NCI-H1694 (cell line): ENCODE measurements around the gene CDH18.

ENCODE experiments used
- DNase-seq: peaks from one replicate; lab custom pipeline; 2025; lab: John Stamatoyannopoulos, UW

CDH18 gene

DNA sequence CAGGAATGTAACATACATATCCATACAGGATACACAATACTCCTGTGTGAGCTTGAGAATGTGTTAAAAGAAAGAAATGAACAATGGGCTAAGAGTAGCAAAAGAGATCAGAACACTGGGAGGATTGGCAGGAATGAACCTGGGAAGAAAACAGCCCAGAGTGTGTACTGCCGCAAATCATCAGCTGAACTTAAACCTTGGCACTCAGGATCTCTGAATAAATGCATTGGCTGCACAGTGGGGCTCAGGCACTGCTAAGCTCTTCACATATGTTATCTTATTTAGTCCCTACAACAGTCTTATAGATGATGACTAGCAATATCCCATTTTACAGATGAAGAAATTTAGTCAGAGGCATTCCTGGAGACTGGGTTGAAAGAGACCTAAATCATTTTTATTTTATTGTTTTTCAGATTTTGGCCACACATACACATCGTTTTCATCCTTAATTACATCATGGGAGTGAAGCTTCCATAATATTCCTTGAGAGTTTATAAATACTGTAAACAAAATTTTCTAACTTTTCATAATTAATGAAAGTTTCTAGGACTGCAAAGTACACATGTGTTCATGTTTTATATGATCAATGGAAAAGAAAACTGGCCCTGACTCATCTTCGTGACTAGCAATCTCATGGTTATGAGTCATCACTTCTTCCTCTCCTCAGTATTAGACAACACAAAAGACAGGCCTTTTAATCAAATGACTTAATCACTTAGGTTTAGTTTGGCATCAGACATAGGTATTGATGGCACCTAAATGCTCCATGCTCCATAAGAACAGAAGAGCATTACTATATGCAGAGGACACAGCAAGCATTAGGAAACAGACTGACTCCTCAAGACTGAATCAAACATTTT is 59.2 kb downstream of the CDH18 start:
- DNase-seq: no peak

DNA sequence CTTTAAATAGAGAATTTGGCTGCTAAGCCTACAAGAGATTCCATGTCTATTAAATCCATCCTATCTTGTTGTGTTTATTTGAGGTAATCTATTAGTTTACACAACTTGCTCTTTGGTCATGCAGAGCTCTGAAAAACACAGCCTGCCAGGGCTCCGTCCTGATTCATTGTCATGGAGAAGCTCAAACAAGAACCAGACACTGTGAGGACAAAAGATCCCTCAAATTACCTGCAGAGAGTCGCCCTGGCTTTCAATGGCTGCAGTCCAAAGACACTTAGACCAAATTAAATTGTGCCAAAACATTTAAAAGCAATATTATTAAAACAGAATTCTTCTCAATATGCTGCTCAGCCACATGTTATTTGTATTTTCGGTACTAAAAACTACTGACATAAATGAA is 60.1 kb downstream of the CDH18 start:
- DNase-seq: no peak

DNA sequence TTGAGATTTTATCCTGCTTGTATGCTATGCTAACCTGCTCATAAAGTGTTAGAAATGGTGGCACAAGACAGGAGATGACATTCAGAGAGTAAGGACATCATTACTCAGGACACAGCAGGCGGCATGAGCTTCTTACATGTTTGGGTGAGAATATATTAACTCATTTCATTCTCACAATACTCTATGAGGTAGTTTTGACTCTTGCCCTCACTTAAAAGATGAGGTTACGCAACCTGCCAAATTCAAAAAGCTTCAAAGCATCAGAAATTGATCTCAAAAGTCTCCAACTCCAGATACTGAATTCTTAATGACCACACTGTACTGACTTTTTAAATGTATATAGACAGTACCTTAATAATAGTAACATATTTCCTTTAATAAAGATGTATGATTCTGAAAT is 60.8 kb downstream of the CDH18 start:
- no peak for DNase-seq

DNA sequence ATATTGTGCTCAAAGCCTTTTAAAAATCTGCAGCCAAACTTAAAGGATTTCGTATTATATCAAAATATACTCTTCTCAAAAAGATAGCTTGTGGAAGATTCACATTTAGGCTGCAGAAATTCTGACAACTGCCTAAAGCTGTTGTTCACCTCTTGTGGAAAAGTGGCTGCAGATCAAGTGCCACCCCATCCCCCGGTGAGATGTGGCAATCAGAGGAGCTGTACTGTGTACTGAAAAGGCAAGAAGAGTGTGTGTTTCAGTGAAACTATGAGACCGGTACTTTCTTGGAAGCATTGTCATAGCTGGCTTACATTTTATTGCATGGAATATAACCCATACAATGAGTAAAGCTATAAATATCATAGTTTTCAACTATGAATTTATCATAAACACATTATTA is 64.3 kb downstream of the CDH18 start:
- DNase-seq: no peak

DNA sequence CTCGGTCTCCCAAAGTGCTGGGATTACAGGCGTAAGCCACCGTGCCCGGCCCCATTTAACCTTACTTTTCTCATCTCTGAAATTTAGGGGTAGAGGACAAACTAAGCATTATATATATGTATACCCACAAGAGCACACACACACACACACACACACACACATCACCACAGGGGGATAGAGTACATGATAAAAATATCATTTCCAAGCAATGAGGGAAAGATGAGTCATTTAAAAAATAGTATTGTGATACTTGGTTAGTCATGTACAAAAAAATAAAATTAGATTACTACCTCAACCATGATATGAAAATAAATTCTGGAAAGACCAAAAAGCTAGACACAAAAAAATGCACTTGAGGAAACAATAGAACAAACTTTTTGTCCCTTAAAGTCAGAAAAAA is 67.2 kb downstream of the CDH18 start:
- no peak for DNase-seq

DNA sequence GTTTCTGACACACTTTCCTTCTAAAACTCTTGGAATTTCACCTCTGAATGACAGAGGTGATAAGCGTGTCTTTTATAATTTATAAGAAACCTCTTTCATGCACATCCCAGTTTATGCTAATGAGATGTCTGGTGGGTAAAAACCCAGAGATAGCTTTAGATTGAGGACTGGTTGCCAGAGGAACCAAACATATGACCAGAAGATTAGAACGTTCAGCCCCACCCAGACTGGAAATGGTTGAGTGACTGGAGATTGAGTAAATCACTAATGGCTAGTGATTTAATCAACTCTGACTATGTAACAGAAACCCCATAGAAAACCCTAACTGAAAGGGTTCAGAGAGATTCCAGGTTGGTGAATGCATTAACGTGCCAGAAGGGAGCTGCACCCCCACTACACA is 69.2 kb downstream of the CDH18 start:
- no peak for DNase-seq

DNA sequence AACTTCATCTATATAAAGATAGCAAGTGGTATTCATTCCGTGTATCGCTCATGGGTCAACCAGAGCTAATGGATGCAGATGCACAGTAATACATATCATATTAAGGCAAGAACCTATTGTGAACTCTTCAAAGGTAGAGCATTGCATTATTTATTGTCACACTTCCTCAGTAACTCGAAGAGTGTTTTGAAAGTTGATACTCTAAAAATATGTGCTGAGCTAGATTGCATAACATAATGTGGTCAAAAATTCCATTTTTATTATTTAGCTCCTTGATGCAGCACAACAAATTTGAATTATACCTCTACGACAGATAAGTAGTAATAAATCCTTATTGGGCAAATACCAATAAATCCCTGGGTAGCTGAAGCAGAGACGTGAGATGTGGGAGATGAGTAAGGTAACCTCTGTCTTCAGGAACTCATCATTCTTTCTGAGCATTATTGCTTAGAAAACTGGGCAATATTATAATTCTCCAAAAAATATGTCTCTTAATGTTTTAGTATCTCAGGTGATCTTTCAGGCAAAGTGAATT is 70.3 kb downstream of the CDH18 start:
- no peak for DNase-seq

DNA sequence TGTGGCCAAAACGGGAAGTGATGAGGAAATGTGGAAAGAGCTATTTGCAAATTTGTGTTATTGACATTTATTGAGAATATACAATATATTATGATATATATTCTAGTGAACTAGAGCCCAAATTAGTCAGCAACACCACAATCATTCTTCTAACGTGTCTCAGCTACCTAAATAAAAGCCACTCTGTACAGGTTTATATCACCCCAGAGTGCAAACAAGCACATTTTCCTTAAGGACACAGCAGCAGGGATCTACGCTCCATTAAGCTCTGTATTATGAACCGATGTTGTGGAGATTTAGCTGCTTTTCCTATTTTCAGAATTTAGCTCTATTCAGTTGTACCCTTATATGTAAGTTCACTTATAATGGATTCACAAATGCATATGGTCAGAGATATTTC is 77.9 kb downstream of the CDH18 start:
- no peak for DNase-seq

DNA sequence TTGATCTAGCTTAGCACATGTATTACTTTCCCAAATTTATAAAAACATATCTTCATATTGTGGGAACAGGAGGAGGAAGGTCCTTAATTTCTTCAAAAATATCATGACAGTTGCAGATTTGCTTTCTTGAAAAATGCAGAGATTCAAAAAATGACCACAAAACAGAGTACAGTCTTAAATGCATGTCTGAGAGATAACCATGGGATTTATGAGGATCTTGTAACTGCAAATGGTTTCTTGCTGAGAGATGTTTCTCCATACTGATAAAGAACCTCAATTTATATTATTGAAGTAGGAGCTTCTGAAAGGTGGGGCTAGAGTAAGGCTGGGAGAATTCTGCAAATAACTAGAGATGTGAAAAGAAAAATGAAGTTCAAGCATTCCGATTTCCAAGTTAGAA is 83.2 kb downstream of the CDH18 start:
- no peak for DNase-seq

DNA sequence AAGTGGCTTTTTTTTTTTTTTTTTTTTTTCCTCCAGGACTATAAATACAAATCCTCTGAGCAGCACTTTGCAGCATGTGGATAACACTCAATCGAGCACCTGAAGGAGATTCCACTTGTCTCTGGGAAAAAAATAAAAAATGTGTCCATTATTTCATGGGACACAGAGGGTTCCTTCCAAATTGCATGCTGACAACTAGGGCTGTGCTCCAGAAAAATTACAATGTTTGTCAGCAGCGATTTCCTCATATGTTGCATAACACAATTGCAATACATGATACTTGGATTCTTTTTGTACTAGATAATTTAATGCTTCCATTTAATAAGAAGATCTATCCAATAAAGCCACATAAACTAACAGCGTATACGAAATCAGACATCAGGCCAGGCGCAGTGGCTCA is 84.4 kb downstream of the CDH18 start:
- DNase-seq: no peak

DNA sequence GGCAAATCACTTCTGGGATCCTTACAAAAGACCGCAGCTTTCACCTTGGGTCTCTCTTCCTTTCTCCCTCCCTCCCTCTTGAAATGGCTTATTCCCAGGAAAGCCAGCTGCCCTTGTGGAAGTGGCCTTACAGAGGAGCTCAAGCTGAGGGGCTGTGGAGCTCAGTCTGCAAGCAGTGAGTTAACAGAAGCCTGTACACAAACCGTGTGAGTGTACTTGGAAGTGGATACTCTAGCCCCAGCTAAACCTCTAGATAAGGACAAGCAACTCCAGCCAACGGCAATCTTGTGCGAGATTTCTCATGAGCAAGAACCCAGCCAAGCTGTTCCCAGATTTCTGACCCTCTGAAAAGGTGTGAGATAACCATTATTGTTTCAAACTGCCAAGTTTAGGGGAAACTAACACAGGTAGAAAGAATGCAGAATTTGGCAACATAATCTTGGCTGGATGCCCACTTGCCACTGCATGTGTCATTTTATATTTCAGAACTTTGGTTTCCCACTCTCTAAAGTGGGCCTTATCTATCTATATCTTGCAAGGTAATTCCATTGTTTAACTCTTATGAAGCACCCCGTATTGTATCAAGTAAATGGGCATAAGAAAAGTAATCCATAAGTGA is 85.6 kb downstream of the CDH18 start:
- no peak for DNase-seq

DNA sequence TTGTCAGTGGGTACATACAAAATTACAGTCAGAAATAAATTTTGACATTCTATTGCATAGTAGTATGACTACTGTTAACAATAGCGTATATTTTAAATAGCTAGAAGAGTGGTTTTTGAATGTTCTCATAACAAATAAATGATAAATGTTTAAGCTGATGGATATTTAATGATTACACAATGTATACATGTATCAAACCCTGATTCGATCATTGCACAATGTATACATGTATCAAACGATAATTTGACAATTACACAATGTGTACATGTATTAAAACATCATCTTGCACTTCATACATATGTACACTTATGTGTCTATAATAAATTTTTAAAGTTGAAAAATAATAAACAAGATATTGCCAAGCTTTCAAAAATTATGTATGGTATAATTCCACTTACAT is 87.7 kb downstream of the CDH18 start:
- DNase-seq: no peak

DNA sequence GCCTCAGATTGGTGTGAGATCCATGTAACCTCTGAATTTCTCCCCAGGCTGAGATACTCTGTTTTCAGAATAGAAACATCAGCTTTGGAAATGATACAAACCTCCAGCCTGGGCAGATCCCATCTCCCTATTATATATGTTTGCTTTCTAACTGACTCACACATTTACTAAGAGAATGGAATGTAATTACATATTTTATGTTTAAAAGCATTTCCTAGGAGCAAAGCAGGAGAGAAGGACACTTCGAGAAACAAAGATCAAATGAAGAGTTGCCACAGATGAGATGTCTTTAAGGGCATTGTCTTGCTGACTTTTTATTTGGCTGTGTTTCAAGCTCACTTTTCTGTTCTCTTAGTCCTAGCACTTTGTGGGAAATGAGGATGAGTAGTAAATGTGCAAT is 96.3 kb downstream of the CDH18 start:
- DNase-seq: no peak

DNA sequence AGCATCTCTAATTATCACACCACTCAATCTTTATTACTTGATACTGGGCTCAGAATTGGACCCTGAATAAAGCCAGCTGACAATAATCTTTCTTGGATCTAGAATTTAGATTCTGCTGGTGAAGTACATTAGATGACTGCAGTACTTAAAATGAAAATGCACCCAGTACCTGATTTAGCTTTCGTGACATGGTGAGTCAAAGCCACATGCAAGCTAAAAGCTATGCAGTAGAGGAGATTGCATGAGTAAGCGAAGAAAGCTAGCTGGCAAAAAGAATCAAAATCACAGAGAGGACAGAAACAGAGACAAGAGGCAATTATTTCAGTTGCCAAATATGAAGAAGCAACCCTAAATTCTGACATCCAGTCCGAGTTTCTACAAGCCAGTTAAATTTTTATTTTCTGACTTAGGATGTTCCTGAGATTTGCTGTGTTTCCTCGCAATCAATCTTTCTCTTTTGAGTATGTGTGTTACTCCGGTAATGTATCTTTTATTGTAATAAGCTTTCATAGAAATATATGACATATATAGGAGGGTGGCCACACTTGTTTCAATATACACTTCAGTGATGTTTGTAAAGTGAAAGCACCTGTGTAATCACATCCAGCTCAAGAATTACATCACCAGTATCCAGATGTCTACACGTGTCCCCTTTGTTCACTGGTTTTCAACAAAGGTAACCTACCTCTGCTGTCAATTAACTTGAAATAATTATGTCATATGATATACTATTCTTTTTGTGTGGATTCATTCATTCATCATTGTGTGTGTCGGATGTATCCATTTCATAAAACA is 101.7 kb downstream of the CDH18 start:
- no peak for DNase-seq

DNA sequence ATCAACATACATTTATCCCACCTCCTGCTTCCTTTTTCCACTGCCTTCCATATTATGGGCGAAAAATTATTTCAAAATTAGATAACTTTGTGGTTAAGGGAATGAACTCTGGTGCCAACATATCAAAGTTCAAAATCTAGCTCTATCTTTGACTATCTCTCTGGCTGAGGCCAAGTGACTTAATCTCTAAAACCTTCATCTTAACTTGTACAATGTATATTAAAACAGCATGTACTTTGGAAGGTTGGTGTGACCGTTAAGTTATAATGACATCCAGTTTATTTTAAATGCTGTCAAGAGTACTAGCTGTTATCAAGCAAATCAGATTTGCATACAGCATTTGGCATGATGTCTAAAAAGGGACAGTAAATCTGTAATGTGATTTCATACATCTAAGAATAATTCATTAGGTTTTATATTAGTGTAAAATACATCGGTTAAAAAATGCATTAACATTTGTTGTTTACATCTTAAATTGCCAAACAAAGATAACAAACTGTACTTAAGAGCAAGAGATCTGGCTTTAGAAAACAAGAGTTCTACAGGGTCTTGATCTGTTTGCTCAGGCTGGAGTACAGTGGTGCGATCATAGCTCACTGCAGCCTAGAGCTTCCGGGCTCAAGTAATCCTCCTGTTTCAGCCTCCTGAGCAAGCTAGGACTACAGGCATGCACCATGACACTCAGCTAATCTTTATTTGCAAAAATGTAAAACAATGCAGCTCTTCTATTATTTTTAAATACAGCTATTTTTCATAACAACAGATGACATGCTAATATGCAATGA is 102.8 kb downstream of the CDH18 start:
- DNase-seq: no peak

DNA sequence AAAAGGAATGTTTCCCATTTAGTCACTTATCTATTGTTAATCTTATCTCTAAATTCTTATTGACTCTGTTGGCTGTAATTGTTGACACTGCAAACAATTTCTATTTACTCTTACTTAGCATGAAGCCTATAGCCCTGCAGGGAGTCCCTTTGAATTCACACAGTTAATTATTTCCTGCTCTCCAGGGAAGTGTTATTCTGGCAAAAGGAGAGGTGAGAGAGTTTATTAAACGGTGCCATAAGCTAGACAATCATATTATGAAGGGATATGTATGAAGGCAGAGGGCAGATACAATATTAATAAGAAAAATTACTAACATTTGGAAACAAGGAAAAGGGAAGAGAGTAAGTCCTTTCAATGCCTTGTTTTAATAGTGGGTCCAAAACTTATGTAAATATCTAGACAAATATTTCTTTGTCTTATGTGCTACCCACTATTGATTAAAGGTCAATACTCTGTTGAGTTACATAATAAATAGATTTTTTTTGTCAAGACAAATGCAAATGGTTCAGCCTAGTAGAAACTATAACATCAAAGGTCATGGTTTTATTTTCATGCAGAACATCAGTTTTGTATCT is 107.1 kb downstream of the CDH18 start:
- no peak for DNase-seq

DNA sequence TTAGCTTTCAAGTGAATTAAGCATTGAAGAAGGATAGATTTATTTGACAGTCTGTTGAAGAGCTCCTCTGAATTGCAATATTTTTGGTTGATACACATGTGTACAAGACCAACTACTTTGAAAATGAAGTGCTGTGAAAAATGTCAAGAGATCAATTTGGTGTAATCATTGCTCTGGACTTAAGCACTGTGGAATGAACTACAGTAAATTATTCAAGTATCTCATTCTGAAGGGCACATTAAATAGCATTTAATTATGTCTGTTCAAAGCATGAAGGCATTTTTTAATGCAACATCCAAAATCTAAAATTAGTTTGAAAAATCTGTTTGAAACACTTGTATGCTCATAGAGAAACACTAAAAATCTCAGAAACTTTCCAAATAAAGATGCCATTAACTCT is 107.5 kb downstream of the CDH18 start:
- no peak for DNase-seq

DNA sequence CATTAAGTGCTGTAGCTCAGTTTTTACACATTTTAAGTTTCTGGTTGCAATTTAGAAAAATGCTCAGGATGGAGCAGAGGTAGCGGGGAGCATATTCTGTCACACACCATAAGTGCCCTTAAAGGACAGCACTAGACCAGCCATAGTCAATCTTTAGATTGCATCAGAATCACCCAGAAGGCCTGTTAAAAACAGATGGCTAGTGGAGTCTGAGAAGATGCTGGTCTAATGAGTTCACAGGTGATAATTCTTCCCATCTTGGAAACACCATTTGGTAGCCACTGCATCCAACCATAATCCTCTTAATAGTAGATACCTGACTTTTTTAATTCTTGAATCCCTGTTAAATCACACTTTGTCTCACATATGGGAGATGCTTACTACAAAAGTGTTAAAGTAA is 113.2 kb downstream of the CDH18 start:
- DNase-seq: no peak

DNA sequence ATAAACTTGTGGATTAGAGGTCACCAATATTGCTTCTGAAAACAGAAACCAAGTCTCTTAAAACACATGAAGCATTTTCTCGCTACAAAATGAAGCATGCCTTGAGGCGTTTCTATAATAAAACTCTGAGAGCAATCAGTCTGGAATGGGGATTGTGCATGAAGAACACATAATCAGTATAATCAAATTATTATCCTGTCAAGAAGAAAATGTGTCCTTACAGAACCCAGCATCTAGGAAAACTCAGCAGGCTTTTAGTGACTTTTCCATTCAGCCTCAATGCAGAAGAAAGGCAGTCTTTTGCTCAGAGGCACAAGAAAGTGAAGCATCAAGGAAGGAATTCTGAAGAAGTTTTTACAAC is 121.9 kb downstream of the CDH18 start:
- DNase-seq: no peak

DNA sequence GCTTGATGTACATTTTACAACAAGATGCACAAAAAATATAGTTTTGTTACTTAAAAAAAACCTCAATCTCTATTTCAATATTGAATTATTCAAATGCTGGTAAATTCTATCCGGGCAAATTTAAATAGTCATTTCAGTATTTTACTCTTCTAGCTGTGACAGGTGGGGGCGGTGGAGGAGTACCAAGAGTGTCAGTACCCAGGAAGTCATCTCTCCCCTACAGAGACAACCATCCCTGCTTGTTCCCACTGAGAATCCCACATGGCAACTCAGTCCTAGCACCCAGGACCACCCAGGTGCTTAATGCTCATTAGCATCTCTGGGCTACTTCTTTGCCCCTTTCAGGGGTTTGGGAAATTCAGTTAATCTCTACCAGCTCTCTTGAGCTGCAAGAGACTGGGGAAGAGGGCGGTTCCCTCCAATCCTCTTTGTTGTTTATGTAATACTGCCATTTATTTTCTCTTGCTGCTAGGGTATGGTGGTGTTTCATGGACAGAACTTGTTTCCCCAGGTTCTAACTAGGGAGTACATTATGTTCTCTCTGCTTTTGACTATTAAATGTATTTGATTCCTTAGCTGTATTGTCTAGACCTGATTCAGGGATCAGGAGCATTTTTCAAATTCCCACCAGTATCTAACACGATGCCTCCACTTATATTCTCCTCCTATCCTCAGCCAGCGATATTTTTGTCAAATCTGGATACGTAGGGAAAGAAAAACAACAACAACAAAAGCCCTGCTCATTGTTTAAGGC is 122.5 kb downstream of the CDH18 start:
- DNase-seq: no peak

DNA sequence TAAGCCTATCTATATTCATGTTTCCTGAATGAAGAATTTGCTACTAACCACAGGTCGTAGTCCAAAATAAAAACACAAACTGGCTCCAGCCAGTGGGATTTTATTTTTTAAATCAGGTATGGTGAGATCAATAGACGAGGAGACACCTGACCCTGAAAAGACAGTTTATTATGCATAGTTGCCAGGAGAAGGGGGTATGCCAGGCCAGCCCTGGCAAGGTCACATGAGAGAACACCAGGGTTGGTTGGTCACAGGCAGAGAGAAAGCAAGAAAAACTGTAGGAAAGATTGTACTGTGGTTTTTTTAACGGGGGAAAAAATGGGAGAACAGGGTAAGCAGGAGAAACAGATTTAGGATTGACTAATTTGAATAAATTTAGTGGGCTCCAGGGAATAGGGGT is 125.3 kb downstream of the CDH18 start:
- no peak for DNase-seq
